Measurements from ENCODE around the gene MPPED2.

DNA sequence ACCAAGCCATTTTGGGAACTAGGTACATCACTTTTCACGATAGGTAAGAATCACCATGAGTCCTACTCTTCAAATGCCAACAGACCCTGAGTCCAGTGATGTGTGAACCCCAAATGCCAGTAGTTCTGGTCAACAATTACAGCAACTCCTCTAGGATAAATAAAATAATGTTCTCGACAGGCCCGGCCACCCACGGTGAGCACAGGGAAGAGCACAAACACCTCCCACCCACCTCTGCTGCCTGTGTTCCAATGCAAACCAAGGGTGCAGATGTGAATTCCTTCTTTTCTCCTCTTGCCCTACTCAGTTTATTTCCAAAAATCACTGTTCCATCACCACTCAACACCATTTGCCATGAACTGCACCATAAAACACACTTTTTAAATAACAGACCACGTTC, 33.3 kb downstream of the MPPED2 start:
- TF ChIP-seq, protein P1, sequence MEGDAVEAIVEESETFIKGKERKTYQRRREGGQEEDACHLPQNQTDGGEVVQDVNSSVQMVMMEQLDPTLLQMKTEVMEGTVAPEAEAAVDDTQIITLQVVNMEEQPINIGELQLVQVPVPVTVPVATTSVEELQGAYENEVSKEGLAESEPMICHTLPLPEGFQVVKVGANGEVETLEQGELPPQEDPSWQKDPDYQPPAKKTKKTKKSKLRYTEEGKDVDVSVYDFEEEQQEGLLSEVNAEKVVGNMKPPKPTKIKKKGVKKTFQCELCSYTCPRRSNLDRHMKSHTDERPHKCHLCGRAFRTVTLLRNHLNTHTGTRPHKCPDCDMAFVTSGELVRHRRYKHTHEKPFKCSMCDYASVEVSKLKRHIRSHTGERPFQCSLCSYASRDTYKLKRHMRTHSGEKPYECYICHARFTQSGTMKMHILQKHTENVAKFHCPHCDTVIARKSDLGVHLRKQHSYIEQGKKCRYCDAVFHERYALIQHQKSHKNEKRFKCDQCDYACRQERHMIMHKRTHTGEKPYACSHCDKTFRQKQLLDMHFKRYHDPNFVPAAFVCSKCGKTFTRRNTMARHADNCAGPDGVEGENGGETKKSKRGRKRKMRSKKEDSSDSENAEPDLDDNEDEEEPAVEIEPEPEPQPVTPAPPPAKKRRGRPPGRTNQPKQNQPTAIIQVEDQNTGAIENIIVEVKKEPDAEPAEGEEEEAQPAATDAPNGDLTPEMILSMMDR (IDR thresholded peaks at IDR 0.05 in 2 of 3, conservative IDR thresholded peaks at IDR 0.05 in 1 of 3; ENCODE audit: control insufficient read depth in 2 of 3, extremely low read depth in 1 of 3, insufficient read depth in 1 of 3, low read depth in 3 of 3, low read length in 3 of 3) = no peak
- TF ChIP-seq EP300 (IDR thresholded peaks at IDR 0.05; ENCODE audit: borderline replicate concordance in 1 of 2, control insufficient read depth in 1 of 2, low read depth in 2 of 2, low read length in 2 of 2) = no peak
- no peak for TF ChIP-seq CHD2 (IDR thresholded peaks at IDR 0.05; ENCODE audit: borderline replicate concordance, low read depth, low read length)
- TF ChIP-seq, protein P2, sequence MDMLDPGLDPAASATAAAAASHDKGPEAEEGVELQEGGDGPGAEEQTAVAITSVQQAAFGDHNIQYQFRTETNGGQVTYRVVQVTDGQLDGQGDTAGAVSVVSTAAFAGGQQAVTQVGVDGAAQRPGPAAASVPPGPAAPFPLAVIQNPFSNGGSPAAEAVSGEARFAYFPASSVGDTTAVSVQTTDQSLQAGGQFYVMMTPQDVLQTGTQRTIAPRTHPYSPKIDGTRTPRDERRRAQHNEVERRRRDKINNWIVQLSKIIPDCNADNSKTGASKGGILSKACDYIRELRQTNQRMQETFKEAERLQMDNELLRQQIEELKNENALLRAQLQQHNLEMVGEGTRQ (IDR thresholded peaks at IDR 0.05; ENCODE audit: borderline replicate concordance, low read depth, low read length) = no peak
- no peak for TF ChIP-seq RFX5 (IDR thresholded peaks at IDR 0.05; ENCODE audit: low read depth, low read length)
- no peak for TF ChIP-seq DPF2 (IDR thresholded peaks at IDR 0.05)
- TF ChIP-seq HCFC1 (IDR thresholded peaks at IDR 0.05; ENCODE audit: low read length) = no peak
- TF ChIP-seq SMARCA5 (IDR thresholded peaks at IDR 0.05) = no peak
- no peak for TF ChIP-seq CREM (IDR thresholded peaks at IDR 0.05; ENCODE audit: low read depth)

Data from GM12878 (cell line).